NCI-H128 (cell line): Measurements from ENCODE around the gene SIM1.
"Not testable (repeated sequence)": the region's sequence is repeated elsewhere in the genome, so short reads cannot be mapped to it uniquely, and the experiment has no call there.

Experiments
- DNase-seq: peaks from one replicate; lab custom pipeline; 2025; ENCODE audit not compliant: unreplicated experiment; lab: John Stamatoyannopoulos, UW

SIM1 gene

DNA sequence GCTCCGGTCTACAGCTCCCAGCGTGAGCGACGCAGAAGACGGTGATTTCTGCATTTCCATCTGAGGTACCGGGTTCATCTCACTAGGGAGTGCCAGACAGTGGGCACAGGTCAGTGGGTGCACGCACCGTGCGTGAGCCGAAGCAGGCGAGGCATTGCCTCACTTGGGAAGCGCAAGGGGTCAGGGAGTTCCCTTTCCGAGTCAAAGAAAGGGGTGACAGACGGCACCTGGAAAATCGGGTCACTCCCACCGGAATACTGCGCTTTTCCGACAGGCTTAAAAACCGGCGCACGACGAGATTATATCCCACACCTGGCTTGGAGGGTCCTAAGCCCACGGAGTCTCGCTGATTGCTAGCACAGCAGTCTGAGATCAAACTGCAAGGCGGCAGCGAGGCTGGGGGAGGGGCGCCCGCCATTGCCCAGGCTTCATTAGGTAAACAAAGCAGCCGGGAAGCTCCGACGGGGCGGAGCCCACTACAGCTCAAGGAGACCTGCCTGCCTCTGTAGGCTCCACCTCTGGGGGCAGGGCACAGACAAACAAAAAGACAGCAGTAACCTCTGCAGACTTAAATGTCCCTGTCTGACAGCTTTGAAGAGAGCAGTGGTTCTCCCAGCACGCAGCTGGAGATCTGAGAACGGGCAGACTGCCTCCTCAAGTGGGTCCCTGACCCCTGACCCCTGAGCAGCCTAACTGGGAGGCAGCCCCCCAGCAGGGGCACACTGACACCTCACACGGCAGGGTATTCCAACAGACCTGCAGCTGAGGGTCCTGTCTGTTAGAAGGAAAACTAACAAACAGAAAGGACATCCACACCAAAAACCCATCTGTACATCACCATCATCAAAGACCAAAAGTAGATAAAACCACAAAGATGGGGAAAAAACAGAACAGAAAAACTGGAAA is 109.7 kb downstream of the SIM1 start:
- not testable (repeated sequence) for DNase-seq

DNA sequence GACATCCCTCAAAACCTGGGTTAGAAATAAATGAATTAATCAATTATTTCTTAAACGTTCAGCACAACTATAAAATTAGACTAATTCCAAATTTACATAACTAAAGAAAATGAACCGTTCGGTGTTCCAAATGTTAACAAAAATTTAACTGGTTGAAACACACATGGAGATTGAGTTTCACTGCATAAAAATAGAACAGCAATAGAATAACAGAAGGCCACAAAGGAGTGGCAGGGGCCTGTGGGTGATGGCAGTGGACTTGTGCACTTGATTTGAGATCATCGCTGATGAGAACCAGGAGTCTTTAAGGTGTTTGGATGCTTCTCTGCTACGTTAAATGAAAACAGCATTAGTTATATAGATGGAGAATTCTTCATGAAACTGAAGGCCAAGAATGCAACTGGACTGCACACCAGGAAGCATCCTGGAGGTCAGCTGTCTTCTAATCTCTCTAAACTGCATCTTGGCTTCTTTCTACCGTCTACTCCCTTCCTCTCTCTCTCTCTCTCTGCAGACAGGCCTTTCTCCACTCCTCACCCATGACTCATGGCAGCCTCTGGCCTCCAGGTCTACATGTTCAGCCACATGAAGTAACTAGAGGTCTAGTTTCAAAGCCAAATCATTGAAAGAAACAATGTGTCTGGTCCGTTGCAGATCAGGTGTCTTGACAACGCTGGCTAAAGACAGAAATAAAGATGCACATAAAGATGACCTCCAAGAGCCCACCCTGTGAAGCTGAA is 111.3 kb downstream of the SIM1 start:
- no peak for DNase-seq

DNA sequence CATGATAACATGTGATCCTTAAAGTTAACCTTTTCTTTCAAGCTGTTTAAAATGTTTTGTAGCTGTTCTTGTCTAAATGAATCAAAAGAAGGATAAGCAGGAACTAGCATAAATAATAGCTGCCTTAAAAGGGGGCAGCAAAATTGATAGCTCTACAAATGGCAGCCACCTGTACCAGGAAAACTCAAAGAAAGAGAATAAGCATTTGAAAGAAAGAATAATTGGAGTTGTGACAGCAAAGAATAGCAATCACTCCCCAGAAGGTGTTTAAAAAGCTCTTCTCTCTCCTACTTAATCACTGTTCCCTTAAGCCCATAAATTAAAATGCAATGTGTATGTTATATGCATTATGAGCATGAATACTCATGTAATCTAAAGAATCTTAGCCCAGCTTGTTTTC is 114.6 kb downstream of the SIM1 start:
- DNase-seq, result no peak

DNA sequence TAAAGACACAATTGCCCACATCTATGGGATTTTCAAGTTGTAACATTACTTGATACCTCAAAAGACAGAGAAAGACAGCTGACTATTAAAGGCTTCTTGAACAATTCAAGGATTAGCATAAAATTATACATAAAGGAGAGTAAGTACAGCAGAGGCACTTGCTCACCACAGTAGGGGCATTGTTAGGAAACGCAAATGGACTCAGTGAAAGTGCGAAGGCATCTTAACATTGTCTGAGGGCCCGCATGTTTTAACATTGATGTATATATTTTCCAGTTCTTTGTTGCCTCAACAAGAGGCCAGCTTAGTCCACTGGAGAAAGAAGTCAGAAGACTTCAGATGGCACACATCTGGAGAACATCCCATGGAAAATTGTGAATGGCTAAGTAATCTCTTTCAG is 115.4 kb downstream of the SIM1 start:
- no peak for DNase-seq

DNA sequence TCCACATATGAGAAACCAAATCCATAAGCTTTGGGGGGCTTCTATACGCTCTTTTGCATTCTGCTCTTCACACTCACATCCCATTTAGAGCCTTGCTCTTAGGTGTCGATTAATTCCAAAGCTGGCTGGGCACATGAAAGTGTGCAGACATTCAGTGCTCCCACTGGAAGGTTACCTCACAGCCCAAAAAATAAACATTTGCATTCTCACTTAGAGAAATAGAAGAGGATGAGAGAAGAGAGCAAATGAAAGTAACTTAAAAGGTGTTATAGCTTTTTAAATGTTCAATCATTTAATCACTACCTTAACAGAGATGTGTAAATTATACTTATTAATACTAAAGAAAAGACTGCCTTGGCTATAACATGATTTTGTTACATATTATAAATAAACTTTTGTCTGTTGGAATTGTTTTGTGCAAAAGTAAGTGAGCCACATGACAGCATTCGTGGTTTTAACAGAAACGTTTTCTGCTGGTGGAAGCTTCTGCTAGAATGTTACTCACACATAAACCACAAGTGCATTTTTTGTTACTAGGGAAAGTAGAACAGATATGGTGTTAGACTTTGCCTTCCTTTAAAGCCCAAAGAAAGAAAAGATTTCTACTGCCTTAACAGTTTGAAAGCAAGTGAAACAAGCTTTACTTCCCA is 116.7 kb downstream of the SIM1 start:
- DNase-seq, result no peak

DNA sequence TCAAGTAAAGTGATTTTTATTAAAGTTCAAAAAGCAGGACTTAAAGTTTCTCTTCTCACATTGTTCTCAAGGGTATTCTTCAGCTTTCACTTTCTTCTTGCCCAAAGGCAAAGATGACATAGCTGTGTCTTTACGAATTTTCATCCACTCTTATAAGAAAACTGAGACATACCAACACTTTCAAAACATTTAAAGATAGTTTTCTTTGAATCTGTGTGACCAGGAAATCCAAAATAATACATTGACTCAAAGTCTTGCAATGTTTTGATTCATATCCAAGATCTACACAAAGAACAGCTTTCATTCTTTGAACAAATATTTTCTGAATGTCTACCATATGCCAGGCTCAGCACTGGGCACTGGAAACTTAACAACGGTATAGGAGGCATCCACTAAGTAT is 117.9 kb downstream of the SIM1 start:
- DNase-seq, result no peak

DNA sequence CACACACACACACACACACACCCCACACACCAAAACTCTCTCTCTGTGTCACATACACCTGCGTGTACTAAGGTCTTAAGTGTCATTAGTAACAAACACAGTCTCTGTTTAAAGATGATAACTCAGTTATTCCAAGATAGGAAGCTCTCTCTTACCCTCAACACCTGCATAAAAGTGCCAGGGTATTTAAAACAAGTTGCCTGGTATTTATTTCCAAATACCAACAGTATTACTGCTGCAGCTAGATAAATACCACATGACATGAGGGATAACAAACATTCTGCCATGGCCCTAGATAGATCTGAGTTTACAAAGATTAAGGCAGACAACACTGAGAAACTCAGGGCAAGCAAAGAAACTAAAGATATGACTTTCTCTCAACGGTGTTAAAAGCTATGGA is 118.5 kb downstream of the SIM1 start:
- no peak for DNase-seq

DNA sequence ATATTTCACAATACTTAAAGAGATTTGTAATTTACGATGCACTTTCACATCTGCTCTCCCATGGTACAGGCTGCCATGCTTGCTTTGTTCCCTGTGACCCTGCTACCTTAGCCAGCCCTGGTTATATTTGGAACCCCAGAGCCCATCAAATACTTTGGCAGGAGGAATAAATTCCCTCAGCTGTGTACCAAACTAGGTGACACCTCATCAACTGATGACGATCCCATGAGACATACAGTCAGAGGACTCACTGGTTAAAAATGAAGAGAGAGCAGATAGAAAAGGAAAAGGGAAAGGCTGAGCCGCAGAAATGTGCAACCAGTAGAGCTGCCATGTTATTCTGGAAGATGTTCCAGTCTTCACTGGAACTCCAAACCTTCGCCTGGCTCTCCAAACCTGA is 120.0 kb downstream of the SIM1 start:
- DNase-seq, result no peak

DNA sequence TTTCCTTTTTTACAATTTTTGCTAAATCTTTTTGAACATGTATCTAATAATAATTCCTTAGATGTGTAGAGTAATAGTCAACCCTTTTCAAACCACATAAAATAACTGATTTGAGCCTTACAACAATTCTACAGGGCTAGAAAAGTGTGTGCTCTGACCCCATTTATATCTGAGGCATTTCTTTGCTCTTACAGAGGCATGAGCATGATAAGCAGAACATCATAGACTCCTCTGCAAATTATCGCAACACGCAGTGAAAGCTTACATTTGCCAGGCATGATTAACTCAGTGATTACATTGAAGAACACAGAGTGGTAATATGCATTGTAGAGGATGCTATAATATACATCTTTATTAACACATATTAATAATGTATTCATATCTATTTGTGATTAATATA is 120.4 kb downstream of the SIM1 start:
- no peak for DNase-seq

DNA sequence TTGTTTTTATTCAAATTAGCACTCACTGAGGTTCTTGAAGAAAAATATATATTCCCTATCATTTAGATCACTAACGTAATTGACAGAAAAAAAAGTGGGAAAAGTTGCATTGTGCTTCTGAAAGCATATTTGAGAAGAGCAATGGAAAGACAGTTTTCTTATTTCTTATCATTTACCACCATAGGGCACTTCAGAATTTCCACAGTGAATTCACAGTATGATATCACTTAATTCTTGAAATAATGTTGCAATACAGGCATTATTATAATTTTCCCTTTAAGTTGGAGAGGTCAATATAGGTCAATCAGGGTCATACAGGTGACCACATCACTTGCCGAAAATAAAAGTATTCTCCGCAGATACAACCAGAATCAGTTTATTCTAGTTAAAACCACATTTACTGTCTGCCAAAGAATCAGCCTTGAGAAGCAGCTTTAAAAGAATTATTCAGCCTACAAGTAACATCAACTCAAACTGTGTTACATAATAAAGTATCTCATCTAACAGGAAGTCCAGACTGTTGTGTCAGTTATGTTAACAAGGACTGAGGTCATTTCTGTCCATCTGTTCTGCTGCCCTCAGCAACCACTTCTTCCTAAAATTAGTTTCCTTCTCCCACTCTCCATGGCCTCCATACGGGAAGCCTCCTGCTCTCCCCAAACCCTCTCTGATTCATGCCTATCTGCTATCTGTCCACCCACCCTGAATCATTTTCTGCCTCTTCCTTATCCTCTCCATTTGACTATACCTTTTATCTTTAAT is 121.2 kb downstream of the SIM1 start:
- no peak for DNase-seq

DNA sequence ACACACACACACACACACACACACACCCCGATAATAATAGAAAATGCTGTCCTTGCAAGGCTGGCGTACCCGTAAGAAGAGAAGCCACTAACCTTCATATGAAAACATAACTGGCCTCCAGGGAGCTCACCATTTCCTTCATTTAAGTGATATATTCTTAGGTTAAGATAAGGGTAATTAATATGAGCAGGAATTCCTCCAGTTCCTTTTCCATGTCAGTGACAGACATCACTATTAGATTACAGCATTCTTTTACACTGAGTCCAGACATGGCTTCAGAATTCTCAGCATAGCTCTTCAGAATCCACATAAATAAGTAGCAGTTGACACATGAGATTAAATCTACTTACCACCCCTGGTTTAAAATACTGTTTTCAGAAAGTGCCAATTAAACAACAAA is 121.9 kb downstream of the SIM1 start:
- no peak for DNase-seq

DNA sequence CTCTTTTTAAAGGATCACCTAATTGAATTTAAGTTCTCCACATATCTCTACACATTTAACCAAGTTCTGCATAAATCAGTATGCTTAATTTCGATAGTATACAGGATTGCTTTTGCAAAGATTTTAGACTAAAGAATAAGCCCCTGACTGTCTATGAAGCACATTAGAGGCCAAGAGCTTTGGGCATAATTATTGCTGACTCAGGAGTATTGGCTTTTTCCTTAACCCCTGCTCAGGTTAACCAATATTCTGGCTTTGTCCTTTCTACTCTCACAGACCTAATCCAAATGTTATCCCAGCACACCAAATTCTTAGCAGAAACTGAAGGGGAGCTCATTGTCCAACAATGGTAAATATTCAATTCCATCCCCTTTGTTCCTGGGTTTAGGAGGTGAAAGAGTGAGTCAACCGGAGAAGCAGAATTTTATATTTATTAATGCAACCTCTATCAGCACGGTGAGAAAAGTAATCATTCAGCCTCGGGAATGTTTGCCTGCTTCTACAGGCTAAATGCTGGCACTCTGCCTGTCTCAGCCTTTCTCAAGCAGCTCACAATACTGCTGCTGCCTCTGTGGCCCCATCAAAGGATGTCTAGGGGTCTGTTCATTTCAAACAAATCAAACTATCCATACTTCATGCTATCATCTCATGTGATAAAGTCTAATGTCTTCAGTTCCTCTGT is 125.0 kb downstream of the SIM1 start:
- DNase-seq, result no peak

DNA sequence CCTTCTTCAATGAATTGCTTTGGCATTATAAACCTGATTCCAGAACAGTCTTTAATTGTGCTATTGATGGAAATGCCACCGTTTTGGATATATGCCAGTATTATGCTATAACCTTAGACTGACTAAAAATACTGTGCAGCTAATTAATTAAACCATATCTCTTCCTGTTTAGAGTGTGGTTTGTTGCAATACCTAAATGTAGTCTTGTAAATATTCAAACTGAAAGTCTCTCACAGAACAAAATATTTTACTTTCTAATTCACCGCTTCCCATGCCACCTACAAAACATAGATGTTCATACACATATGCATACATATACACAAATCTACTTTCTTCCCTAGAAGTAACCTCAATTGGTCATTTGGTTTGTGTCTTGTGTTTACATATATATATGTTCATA is 126.6 kb downstream of the SIM1 start:
- DNase-seq, result no peak

DNA sequence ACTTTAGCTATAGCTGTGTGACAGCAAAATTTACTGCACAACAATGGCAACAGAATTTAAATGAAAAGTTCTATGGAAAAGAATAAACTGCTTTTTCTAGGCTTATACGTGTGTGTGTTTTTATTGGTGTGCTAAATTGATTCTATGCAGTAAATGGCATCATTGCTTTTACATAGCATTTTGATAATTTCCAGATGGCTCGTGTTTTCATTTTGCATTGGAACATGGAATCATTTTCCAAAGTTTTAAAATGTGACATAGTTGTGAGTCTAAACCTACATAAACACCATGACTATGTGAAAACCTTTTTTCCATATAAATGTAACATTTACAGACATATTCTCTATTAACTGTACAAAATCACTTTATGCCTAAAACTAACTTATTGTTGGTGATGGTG is 127.8 kb downstream of the SIM1 start:
- no peak for DNase-seq

DNA sequence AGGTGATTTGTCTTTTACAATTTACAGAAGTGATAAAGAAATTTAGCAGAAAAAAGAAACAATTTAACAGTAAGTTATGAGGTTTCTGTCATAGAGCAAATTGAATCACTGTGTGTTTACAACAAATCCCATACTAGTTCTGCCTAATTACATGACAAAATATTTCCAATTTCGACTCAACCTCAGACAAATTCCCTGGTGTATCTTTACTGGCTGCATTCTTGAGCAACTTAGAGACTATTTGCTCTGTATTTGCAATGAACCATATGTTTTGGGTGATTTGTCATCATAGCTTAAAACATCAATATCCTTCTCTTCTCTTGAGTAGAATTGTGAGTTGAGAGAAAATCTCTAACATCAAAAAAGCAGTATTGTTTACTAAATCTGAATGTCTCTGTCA is 128.7 kb downstream of the SIM1 start:
- no peak for DNase-seq
